ENCODE data around the gene GPR15LG.

GPR15LG gene

GRCh38 chr10:84217746-84218145 is 44.1 kb downstream of the GPR15LG start:
- no peak for DNase-seq

GRCh38 chr10:84221916-84222315 is 48.3 kb downstream of the GPR15LG start:
- no peak for DNase-seq

GRCh38 chr10:84224411-84225028 is 50.9 kb downstream of the GPR15LG start:
- DNase-seq = no peak

GRCh38 chr10:84225427-84226173 is 52.0 kb downstream of the GPR15LG start, which contains the start of gene LRIT2:
Gene LRIT2 (minus strand): TSS chr10:84225544. CDS start chr10:84225520, 24 bp downstream.
- DNase-seq = no peak

GRCh38 chr10:84226616-84227015 is 53.0 kb downstream of the GPR15LG start:
- DNase-seq = no peak

GRCh38 chr10:84227810-84228209 is 54.2 kb downstream of the GPR15LG start:
- no peak for DNase-seq

GRCh38 chr10:84230359-84230758 is 56.8 kb downstream of the GPR15LG start:
- DNase-seq = no peak

GRCh38 chr10:84232376-84232775 is 58.8 kb downstream of the GPR15LG start:
- DNase-seq = no peak

GRCh38 chr10:84233940-84234339 is 60.3 kb downstream of the GPR15LG start:
- no peak for DNase-seq

- no peak for DNase-seq
These were observed 60.9 kb downstream of the GPR15LG start for GRCh38 chr10:84234479-84234878.

Data from DMS 273 treated with DMSO at 0.1 percent for 48 hours (cell line).